ENCODE measurements around the gene ANKRD52. TPM values are rescaled to one million over a fixed set of nuclear protein-coding genes. Genes with fewer than 3 reads are reported as not detected.

Gene ANKRD52
- total and polyA plus RNA-seq, 2 donors (not counting 3 experiments of a cell fraction or from before 2014, with no cell fraction given): 30.8 to 62.0 TPM

- peaks cover 56% of the 10 kb centered on the region for H3K79me2 ChIP-seq (ENCODE audit: control insufficient read depth, insufficient read depth, low read length)
- H3K9me3 ChIP-seq (replicated peaks; ENCODE audit: control insufficient read depth, insufficient read depth, low read length): no peaks in the 10 kb centered on the region
- no TSS peak for BruUV-seq (replicated peaks)
- no peak overlapping the region for H3K4me3 ChIP-seq (replicated peaks in 1 of 3; ENCODE audit: insufficient read depth in 1 of 3, low read depth in 1 of 3, low read length in 3 of 3)
- H3K4me1 ChIP-seq (ENCODE audit: control insufficient read depth, extremely low read depth, insufficient read depth, low read length): peaks cover 8% of the 10 kb centered on the region
- no peaks in the 10 kb centered on the region for H3K9me1 ChIP-seq (replicated peaks; ENCODE audit: control insufficient read depth, extremely low read depth, insufficient read depth, low read length)
- no peak overlapping the region for H3K9ac ChIP-seq (replicated peaks; ENCODE audit: extremely low read depth, insufficient read depth, low read length)
- H3K27ac ChIP-seq (ENCODE audit: insufficient read depth, low read depth, low read length): no peak overlapping the region
- FAIRE-seq (no peak), DNase-seq (ENCODE audit: low read depth, low spot score) (no peak)
- H4K20me1 ChIP-seq (replicated peaks; ENCODE audit: control insufficient read depth, extremely low read depth, insufficient read depth, low read length): peaks cover 3% of the 10 kb centered on the region
- dilution Hi-C loops (cut with MboI; ENCODE audit: extremely low pct_ligation_motif_present, low sequenced_read_pairs) (no loop called here), intact Hi-C loops (cut with micrococcal nuclease) (no loop called here)
- ChIA-PET CTCF (no interaction called here), POLR2A (interaction anchor here (0.6 kb wide), 1 partner anchor 32 kb away, joined by 4 read pairs; no protein-coding TSS in a partner anchor)
- no peaks in the 10 kb centered on the region for H3K27me3 ChIP-seq (ENCODE audit: control insufficient read depth in 2 of 2, insufficient read depth in 2 of 2, low read length in 2 of 2)
- H2AFZ ChIP-seq (ENCODE audit: low read depth, low read length): no peak overlapping the region
- peaks cover 8 to 13% of the 10 kb centered on the region in 2 experiments for H3K36me3 ChIP-seq (ENCODE audit: control insufficient read depth in 2 of 2, extremely low read depth in 1 of 2, insufficient read depth in 2 of 2, low read length in 2 of 2)
- TF ChIP-seq MAX (IDR thresholded peaks at IDR 0.05; ENCODE audit: insufficient read depth, insufficient read length) (no peak), JUN (IDR thresholded peaks at IDR 0.05; ENCODE audit: borderline replicate concordance, insufficient read depth, insufficient read length, low read depth) (no peak), POLR2AphosphoS5 (IDR thresholded peaks at IDR 0.05; ENCODE audit: insufficient read depth, low read depth, low read length) (no peak), FOS (IDR thresholded peaks at IDR 0.05; ENCODE audit: borderline replicate concordance, insufficient read depth, low read length) (no peak), POLR2A (IDR thresholded peaks at IDR 0.05; ENCODE audit: low read depth, low read length) (no peak), CTCF (IDR thresholded peaks at IDR 0.05; ENCODE audit: extremely low read depth in 1 of 2, insufficient read depth in 1 of 2, low read depth in 1 of 2, low read length in 2 of 2) (no peak), EZH2 (IDR thresholded peaks at IDR 0.05; ENCODE audit: borderline replicate concordance, low read depth, low read length, severe bottlenecking) (no peak), GATA2 (IDR thresholded peaks at IDR 0.05; ENCODE audit: insufficient read depth, insufficient read length, low read depth, low read length) (no peak)
- H3K4me2 ChIP-seq (ENCODE audit: insufficient read depth, low read length): no peak overlapping the region
Observed at GRCh38 chr12:56288705-56289387, 30.7 kb upstream of the ANKRD52 start.
